HEK293 (cell line): ENCODE data around the gene RABEP1.

Source experiments
- CTCF ChIP-seq: fragments of 450-650 bp; formaldehyde crosslinking; IDR thresholded peaks from 2 replicates; pipeline ENCODE4 v1.5.1; 2016; ENCODE audit warnings: missing biosample characterization, missing genetic modification characterization
- MYNN ChIP-seq: fragments of 450-650 bp; formaldehyde crosslinking; IDR thresholded peaks from 2 replicates; pipeline ENCODE4 v1.5.1; 2016; ENCODE audit warnings: missing biosample characterization, missing genetic modification characterization, borderline replicate concordance
- MZF1 ChIP-seq: fragments of 450-650 bp; formaldehyde crosslinking; IDR thresholded peaks from 2 replicates; pipeline ENCODE4 v1.5.1; 2017; ENCODE audit warnings: missing biosample characterization, missing genetic modification characterization, borderline replicate concordance
- RBAK ChIP-seq: fragments of 450-650 bp; formaldehyde crosslinking; IDR thresholded peaks from 2 replicates; pipeline ENCODE4 v1.5.1; 2016; ENCODE audit warnings: missing biosample characterization, missing genetic modification characterization
- ZNF777 ChIP-seq: fragments of 450-650 bp; formaldehyde crosslinking; IDR thresholded peaks from 2 replicates; pipeline ENCODE4 v1.5.1; 2017; ENCODE audit warnings: missing biosample characterization, missing genetic modification characterization, borderline replicate concordance
- TF ChIP-seq, protein P1 (sequence below): fragments of 450-650 bp; formaldehyde crosslinking; IDR thresholded peaks from 2 replicates; pipeline ENCODE4 v1.5.1; 2016; ENCODE audit warnings: missing biosample characterization, missing genetic modification characterization
- TF ChIP-seq, protein P2 (sequence below): fragments of 450-650 bp; formaldehyde crosslinking; IDR thresholded peaks from 2 replicates; pipeline ENCODE4 v1.5.1; 2016; ENCODE audit warnings: missing biosample characterization, missing genetic modification characterization

DNA sequence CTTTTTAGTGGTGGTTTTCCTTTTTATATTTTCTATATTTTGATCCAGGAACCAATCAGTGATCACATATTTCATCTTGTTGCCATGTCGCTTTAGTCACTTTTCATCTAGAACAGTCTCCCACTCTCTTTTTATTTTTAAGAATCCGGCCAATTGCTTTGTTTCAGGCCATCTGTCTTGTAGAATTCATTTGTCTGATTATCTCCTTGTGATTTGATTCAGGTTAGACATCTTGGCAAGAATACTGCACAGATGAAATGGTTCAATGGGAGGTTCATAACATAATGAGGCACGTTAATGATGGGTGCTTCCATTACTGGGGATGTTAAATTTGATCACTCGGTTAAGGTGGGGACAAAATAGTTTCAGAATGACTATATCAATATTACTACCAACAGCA lies 88.3 kb downstream of the RABEP1 start:
- TF ChIP-seq ZNF777 (tag by site-specific recombination): no peak
- no peak for TF ChIP-seq MZF1 (tag by site-specific recombination)
- no peak for TF ChIP-seq RBAK (tag by site-specific recombination)
- TF ChIP-seq CTCF: no peak
- TF ChIP-seq, protein P1, sequence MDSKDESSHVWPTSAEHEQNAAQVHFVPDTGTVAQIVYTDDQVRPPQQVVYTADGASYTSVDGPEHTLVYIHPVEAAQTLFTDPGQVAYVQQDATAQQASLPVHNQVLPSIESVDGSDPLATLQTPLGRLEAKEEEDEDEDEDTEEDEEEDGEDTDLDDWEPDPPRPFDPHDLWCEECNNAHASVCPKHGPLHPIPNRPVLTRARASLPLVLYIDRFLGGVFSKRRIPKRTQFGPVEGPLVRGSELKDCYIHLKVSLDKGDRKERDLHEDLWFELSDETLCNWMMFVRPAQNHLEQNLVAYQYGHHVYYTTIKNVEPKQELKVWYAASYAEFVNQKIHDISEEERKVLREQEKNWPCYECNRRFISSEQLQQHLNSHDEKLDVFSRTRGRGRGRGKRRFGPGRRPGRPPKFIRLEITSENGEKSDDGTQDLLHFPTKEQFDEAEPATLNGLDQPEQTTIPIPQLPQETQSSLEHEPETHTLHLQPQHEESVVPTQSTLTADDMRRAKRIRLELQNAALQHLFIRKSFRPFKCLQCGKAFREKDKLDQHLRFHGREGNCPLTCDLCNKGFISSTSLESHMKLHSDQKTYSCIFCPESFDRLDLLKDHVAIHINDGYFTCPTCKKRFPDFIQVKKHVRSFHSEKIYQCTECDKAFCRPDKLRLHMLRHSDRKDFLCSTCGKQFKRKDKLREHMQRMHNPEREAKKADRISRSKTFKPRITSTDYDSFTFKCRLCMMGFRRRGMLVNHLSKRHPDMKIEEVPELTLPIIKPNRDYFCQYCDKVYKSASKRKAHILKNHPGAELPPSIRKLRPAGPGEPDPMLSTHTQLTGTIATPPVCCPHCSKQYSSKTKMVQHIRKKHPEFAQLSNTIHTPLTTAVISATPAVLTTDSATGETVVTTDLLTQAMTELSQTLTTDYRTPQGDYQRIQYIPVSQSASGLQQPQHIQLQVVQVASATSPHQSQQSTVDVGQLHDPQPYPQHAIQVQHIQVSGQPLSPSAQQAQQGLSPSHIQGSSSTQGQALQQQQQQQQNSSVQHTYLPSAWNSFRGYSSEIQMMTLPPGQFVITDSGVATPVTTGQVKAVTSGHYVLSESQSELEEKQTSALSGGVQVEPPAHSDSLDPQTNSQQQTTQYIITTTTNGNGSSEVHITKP (tag by site-specific recombination): no peak
- TF ChIP-seq, protein P2, sequence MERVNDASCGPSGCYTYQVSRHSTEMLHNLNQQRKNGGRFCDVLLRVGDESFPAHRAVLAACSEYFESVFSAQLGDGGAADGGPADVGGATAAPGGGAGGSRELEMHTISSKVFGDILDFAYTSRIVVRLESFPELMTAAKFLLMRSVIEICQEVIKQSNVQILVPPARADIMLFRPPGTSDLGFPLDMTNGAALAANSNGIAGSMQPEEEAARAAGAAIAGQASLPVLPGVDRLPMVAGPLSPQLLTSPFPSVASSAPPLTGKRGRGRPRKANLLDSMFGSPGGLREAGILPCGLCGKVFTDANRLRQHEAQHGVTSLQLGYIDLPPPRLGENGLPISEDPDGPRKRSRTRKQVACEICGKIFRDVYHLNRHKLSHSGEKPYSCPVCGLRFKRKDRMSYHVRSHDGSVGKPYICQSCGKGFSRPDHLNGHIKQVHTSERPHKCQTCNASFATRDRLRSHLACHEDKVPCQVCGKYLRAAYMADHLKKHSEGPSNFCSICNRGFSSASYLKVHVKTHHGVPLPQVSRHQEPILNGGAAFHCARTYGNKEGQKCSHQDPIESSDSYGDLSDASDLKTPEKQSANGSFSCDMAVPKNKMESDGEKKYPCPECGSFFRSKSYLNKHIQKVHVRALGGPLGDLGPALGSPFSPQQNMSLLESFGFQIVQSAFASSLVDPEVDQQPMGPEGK (tag by site-specific recombination): no peak
- TF ChIP-seq MYNN: no peak
